A673 (cell line): ENCODE measurements around the gene ARCN1. TPM values are rescaled to one million over a fixed set of nuclear protein-coding genes. Genes with fewer than 3 reads are reported as not detected.

Source experiments
- BruUV-seq: library from RNA; stranded (reverse); fragments of 400-500 nt; replicated peaks from 2 replicates; lab custom pipeline; 2021; lab: Mats Ljungman, UMichigan
- CTCF ChIA-PET: fragments of 300-600 bp; sonication (Branson Sonifier 250); formaldehyde crosslinking; loops from one replicate; lab custom pipeline; 2022; ENCODE audit warnings: antibody characterized with exemption; lab: Charles Lee
- POLR2A ChIA-PET: fragments of 300-600 bp; sonication (Branson Sonifier 250); formaldehyde crosslinking; loops from one replicate; lab custom pipeline; 2022; ENCODE audit warnings: antibody characterized with exemption; ENCODE audit not compliant: low non-redundant PET; lab: Charles Lee
- DNase-seq: peaks from one replicate; pipeline ENCODE4 v3.0.0-alpha.2; 2015; ENCODE audit warnings: low spot score
- H3K27ac ChIP-seq: fragments of 200-600 bp; sonication (generic); 2 replicates; pipeline ENCODE4 v1.5.1; 2016; ENCODE audit warnings: mixed run types, low read depth, mild to moderate bottlenecking, mixed read lengths, antibody characterized with exemption, low read length; ENCODE audit not compliant: poor library complexity, severe bottlenecking
- H3K27me3 ChIP-seq: fragments of 200-600 bp; sonication (generic); replicated peaks from 2 replicates; pipeline ENCODE4 v1.6.1; 2017; ENCODE audit warnings: mixed run types, low read depth, mild to moderate bottlenecking, mixed read lengths, antibody characterized with exemption, low read length; ENCODE audit not compliant: insufficient read depth, poor library complexity
- H3K36me3 ChIP-seq: fragments of 200-600 bp; sonication (generic); 2 replicates; pipeline ENCODE4 v1.6.1; 2016; ENCODE audit warnings: mixed run types, mild to moderate bottlenecking, mixed read lengths, antibody characterized with exemption, low read length; ENCODE audit not compliant: insufficient read depth, poor library complexity, severe bottlenecking
- H3K4me1 ChIP-seq: fragments of 200-600 bp; sonication (generic); 2 replicates; pipeline ENCODE4 v1.6.1; 2017; ENCODE audit warnings: mixed run types, mild to moderate bottlenecking, mixed read lengths, antibody characterized with exemption, low read length; ENCODE audit not compliant: insufficient read depth, poor library complexity, severe bottlenecking
- H3K4me3 ChIP-seq: fragments of 200-600 bp; sonication (generic); 2 replicates; pipeline ENCODE4 v1.5.1; 2016; ENCODE audit warnings: low read depth, mixed run types, mild to moderate bottlenecking, mixed read lengths, low read length; ENCODE audit not compliant: poor library complexity, severe bottlenecking
- H3K9me3 ChIP-seq: fragments of 200-600 bp; sonication (generic); 2 replicates; pipeline ENCODE4 v1.6.1; 2016; ENCODE audit warnings: mixed run types, low read depth, mild to moderate bottlenecking, mixed read lengths, antibody characterized with exemption, low read length; ENCODE audit not compliant: poor library complexity, severe bottlenecking
- EZH2 ChIP-seq: fragments of 200-600 bp; sonication (generic); IDR thresholded peaks from 2 replicates; pipeline ENCODE4 v1.6.1; 2017; ENCODE audit warnings: borderline replicate concordance, low read depth, mild to moderate bottlenecking, mixed read lengths, antibody characterized with exemption, low read length; ENCODE audit not compliant: poor library complexity, severe bottlenecking
- intact Hi-C: fragments of 100-400 bp; cut with micrococcal nuclease; formaldehyde crosslinking; loops from one replicate; pipeline ENCODE4 v1.10.0; 2022; ENCODE audit not compliant: unreplicated experiment
- total RNA-seq: library from RNA; stranded (reverse); gene quantifications from 2 replicates; pipeline ENCODE4 v1.2.3, GENCODE V29; 2021
- TF ChIP-seq, protein P1 (sequence below): fragments of 300-800, 200-600 bp; sonication (generic); conservative IDR thresholded peaks from 2 replicates; pipeline ENCODE4 v1.5.1; 2017; ENCODE audit warnings: low read depth, mild to moderate bottlenecking, antibody characterized with exemption, low read length, moderate library complexity, mixed read lengths

Gene ARCN1
- total RNA-seq, 1 experiment from 2014 or later: 220 TPM

DNA sequence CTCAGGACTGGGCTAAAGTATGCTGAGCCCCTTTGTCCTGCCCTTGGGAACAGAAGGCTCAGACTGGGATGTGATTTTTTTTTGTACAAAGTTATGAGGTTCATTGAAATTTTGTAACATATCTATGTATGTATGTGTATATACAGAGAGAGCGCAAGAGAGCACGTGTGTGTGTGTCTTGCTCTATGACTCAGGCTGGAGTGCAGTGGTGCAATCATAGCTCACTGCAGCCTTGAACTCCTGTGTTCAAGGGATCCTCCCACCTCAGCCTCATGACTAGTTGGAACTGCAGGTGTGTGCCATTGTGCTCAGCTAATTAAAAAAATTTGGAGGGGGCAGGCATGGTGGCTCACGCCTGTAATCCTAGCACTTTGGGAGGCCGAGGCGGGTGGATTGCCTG is 35.5 kb upstream of the ARCN1 start:
- Histone ChIP-seq H3K27me3 (no peaks in the 10 kb centered on the region), H3K9me3 (no peaks in the 10 kb centered on the region), H3K4me1 (no peaks in the 10 kb centered on the region), H3K27ac (no peak overlapping the region), H3K36me3 (no peaks in the 10 kb centered on the region), H3K4me3 (no peak overlapping the region)
- POLR2A ChIA-PET: no interaction called here
- TF ChIP-seq, protein P1, sequence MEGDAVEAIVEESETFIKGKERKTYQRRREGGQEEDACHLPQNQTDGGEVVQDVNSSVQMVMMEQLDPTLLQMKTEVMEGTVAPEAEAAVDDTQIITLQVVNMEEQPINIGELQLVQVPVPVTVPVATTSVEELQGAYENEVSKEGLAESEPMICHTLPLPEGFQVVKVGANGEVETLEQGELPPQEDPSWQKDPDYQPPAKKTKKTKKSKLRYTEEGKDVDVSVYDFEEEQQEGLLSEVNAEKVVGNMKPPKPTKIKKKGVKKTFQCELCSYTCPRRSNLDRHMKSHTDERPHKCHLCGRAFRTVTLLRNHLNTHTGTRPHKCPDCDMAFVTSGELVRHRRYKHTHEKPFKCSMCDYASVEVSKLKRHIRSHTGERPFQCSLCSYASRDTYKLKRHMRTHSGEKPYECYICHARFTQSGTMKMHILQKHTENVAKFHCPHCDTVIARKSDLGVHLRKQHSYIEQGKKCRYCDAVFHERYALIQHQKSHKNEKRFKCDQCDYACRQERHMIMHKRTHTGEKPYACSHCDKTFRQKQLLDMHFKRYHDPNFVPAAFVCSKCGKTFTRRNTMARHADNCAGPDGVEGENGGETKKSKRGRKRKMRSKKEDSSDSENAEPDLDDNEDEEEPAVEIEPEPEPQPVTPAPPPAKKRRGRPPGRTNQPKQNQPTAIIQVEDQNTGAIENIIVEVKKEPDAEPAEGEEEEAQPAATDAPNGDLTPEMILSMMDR: no peak
- TF ChIP-seq EZH2: no peak
- intact Hi-C loops: no loop called here
- no peak for DNase-seq
- no TSS peak for BruUV-seq
- CTCF ChIA-PET: no interaction called here

DNA sequence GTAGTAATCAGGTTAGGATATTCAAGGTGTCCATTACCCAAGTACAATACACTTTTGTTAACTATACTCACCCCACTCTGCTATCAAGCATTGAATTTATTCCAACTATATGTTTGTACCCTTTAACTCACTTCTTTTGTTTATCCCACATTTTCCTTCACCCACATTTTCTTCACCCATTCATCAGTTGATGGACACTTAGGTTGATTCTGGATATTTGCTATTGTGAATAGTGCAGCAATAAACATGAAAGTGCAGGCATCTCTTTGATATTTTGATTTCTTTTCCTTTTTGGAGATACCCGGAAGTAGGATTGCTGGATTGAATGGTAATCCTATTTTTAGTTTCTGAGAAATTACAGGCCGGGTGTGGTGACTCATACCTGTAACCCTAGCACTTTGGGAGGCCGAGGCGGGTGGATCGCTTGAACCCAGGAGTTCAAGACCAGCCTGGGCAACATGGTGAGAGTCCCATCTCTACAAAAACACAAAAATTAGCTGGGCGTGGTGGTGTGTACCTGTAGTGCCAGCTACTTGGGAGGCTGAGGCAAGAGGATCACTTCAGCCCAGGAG is 34.7 kb upstream of the ARCN1 start:
- DNase-seq: no peak
- CTCF ChIA-PET: no interaction called here
- POLR2A ChIA-PET: no interaction called here
- Histone ChIP-seq H3K4me1 (no peaks in the 10 kb centered on the region), H3K27ac (no peak overlapping the region), H3K4me3 (no peak overlapping the region), H3K27me3 (no peaks in the 10 kb centered on the region), H3K9me3 (no peaks in the 10 kb centered on the region), H3K36me3 (no peaks in the 10 kb centered on the region)
- intact Hi-C loops: no loop called here
- BruUV-seq: no TSS peak
- no peak for TF ChIP-seq EZH2
- TF ChIP-seq, protein P1: no peak

DNA sequence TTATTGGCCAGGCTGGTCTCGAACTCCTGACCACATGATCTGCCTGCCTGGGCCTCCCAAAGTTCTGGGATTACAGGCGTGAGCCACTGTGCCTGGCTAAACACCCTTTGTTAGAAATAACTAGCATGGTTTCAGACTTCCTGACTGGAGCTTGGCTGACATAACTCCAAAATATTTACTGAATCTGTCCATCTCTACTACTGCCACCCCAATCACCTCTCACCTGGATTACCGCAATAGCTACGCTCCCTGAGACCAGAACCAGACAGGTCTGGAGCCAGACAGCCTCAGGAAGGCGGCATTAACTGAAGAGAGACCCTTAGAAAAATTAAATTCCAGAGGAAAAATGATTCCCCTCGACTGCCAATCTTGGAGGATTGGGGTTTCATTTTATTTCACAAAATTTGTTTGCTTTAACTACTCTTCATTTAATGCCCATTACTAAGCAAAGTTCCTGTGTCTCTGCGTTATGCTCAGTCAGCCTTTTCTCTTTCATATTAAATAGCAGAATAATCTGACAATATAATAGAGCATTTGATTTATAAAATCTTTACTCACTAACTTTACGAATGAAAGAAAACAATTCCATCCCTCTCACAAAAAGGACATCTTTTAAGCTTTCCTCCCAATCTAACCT is 28.1 kb upstream of the ARCN1 start:
- intact Hi-C loops: no loop called here
- ChIA-PET POLR2A (interaction anchor here (0.6 to 0.9 kb wide), 2 partner anchors 8 to 105 kb away, joined by 3 to 7 read pairs; no protein-coding TSS in a partner anchor), CTCF (no interaction called here)
- TF ChIP-seq, protein P1: no peak
- no peak for TF ChIP-seq EZH2
- Histone ChIP-seq H3K36me3 (no peaks in the 10 kb centered on the region), H3K27ac (no peak overlapping the region), H3K27me3 (no peaks in the 10 kb centered on the region), H3K4me3 (no peak overlapping the region), H3K4me1 (no peaks in the 10 kb centered on the region), H3K9me3 (no peaks in the 10 kb centered on the region)
- no peak for DNase-seq
- BruUV-seq: no TSS peak
